ENCODE data around the gene SDK2.

GRCh38 chr17:73641826-73642600, 2.2 kb downstream of the SDK2 start:
- TF ChIP-seq ZNF449 (tag by site-specific recombination; IDR thresholded peaks at IDR 0.05) (no peak), CTCF (tag by site-specific recombination; IDR thresholded peaks at IDR 0.05) (no peak), ZNF184 (tag by site-specific recombination; IDR thresholded peaks at IDR 0.05) (no peak), ZEB2 (tag by site-specific recombination; IDR thresholded peaks at IDR 0.05) (peak; percentile 53; the same call in 1 of the 2 replicates), ZNF157 (tag by site-specific recombination; IDR thresholded peaks at IDR 0.05) (no peak), KLF10 (tag by site-specific recombination; IDR thresholded peaks at IDR 0.05) (no peak), ZNF274 (IDR thresholded peaks at IDR 0.05; ENCODE audit: low read length) (no peak), ZNF274 (tag by site-specific recombination; IDR thresholded peaks at IDR 0.05; ENCODE audit: borderline replicate concordance) (no peak), SETDB1 (IDR thresholded peaks at IDR 0.05; ENCODE audit: insufficient read length, low read length) (no peak), ZNF324 (tag by site-specific recombination; IDR thresholded peaks at IDR 0.05) (no peak), ZNF510 (tag by site-specific recombination; IDR thresholded peaks at IDR 0.05; ENCODE audit: insufficient replicate concordance) (no peak), ZNF670 (tag by site-specific recombination; IDR thresholded peaks at IDR 0.05; ENCODE audit: low read depth) (no peak)
- TF ChIP-seq, protein P1, sequence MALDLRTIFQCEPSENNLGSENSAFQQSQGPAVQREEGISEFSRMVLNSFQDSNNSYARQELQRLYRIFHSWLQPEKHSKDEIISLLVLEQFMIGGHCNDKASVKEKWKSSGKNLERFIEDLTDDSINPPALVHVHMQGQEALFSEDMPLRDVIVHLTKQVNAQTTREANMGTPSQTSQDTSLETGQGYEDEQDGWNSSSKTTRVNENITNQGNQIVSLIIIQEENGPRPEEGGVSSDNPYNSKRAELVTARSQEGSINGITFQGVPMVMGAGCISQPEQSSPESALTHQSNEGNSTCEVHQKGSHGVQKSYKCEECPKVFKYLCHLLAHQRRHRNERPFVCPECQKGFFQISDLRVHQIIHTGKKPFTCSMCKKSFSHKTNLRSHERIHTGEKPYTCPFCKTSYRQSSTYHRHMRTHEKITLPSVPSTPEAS (tag by site-specific recombination; IDR thresholded peaks at IDR 0.05): no peak
- TF ChIP-seq, protein P2, sequence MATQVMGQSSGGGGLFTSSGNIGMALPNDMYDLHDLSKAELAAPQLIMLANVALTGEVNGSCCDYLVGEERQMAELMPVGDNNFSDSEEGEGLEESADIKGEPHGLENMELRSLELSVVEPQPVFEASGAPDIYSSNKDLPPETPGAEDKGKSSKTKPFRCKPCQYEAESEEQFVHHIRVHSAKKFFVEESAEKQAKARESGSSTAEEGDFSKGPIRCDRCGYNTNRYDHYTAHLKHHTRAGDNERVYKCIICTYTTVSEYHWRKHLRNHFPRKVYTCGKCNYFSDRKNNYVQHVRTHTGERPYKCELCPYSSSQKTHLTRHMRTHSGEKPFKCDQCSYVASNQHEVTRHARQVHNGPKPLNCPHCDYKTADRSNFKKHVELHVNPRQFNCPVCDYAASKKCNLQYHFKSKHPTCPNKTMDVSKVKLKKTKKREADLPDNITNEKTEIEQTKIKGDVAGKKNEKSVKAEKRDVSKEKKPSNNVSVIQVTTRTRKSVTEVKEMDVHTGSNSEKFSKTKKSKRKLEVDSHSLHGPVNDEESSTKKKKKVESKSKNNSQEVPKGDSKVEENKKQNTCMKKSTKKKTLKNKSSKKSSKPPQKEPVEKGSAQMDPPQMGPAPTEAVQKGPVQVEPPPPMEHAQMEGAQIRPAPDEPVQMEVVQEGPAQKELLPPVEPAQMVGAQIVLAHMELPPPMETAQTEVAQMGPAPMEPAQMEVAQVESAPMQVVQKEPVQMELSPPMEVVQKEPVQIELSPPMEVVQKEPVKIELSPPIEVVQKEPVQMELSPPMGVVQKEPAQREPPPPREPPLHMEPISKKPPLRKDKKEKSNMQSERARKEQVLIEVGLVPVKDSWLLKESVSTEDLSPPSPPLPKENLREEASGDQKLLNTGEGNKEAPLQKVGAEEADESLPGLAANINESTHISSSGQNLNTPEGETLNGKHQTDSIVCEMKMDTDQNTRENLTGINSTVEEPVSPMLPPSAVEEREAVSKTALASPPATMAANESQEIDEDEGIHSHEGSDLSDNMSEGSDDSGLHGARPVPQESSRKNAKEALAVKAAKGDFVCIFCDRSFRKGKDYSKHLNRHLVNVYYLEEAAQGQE (tag by site-specific recombination; IDR thresholded peaks at IDR 0.05): no peak
- TF ChIP-seq, protein P3, sequence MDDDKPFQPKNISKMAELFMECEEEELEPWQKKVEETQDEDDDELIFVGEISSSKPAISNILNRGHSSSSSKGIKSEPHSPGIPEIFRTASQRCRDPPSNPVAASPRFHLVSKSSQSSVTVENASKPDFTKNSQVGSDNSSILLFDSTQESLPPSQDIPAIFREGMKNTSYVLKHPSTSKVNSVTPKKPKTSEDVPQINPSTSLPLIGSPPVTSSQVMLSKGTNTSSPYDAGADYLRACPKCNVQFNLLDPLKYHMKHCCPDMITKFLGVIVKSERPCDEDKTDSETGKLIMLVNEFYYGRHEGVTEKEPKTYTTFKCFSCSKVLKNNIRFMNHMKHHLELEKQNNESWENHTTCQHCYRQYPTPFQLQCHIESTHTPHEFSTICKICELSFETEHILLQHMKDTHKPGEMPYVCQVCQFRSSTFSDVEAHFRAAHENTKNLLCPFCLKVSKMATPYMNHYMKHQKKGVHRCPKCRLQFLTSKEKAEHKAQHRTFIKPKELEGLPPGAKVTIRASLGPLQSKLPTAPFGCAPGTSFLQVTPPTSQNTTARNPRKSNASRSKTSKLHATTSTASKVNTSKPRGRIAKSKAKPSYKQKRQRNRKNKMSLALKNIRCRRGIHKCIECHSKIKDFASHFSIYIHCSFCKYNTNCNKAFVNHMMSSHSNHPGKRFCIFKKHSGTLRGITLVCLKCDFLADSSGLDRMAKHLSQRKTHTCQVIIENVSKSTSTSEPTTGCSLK (tag by site-specific recombination; IDR thresholded peaks at IDR 0.05): no peak
